Measurements from ENCODE around the gene PLXND1.

Gene PLXND1

GRCh38 chr3:129514110-129514509 lies 92.4 kb downstream of the PLXND1 start:
- no peak for DNase-seq (ENCODE audit: low read depth, low spot score)
- no peak overlapping the region for H3K4me3 ChIP-seq (ENCODE audit: low read depth, low read length)
- no peak for TF ChIP-seq CTCF (IDR thresholded peaks at IDR 0.05; ENCODE audit: low read depth, low read length)
- in situ Hi-C loops (cut with HindIII; ENCODE audit: low sequenced_read_pairs), result no loop called here

- in situ Hi-C loops (cut with HindIII; ENCODE audit: low sequenced_read_pairs), result no loop called here
These were observed 92.8 kb downstream of the PLXND1 start for GRCh38 chr3:129513705-129514104.

GRCh38 chr3:129512595-129512994 lies 93.9 kb downstream of the PLXND1 start:
- in situ Hi-C loops (cut with HindIII; ENCODE audit: low sequenced_read_pairs), result no loop called here
- no peak for TF ChIP-seq CTCF (IDR thresholded peaks at IDR 0.05; ENCODE audit: low read depth, low read length)

More at GRCh38 chr3:129513705-129514104, 92.8 kb downstream of the PLXND1 start:
- no peak for TF ChIP-seq CTCF (IDR thresholded peaks at IDR 0.05; ENCODE audit: low read depth, low read length)
- no peak for DNase-seq (ENCODE audit: low read depth, low spot score)
- H3K4me3 ChIP-seq (ENCODE audit: low read depth, low read length), result no peak overlapping the region

GRCh38 chr3:129507181-129507831 lies 99.2 kb downstream of the PLXND1 start:
- no peak for DNase-seq (ENCODE audit: low read depth, low spot score)
- TF ChIP-seq CTCF (IDR thresholded peaks at IDR 0.05; ENCODE audit: low read depth, low read length), result no peak
- in situ Hi-C loops (cut with HindIII; ENCODE audit: low sequenced_read_pairs), result no loop called here
- no peak overlapping the region for H3K4me3 ChIP-seq (ENCODE audit: low read depth, low read length)

More at GRCh38 chr3:129512595-129512994, 93.9 kb downstream of the PLXND1 start:
- H3K4me3 ChIP-seq (ENCODE audit: low read depth, low read length), result no peak overlapping the region
- no peak for DNase-seq (ENCODE audit: low read depth, low spot score)

GRCh38 chr3:129506231-129506742 lies 100.2 kb downstream of the PLXND1 start:
- no peak for TF ChIP-seq CTCF (IDR thresholded peaks at IDR 0.05; ENCODE audit: low read depth, low read length)
- DNase-seq (ENCODE audit: low read depth, low spot score), result no peak
- in situ Hi-C loops (cut with HindIII; ENCODE audit: low sequenced_read_pairs), result no loop called here
- H3K4me3 ChIP-seq (ENCODE audit: low read depth, low read length), result no peak overlapping the region

- DNase-seq (ENCODE audit: low read depth, low spot score), result no peak
- no peak for TF ChIP-seq CTCF (IDR thresholded peaks at IDR 0.05; ENCODE audit: low read depth, low read length)
- in situ Hi-C loops (cut with HindIII; ENCODE audit: low sequenced_read_pairs), result no loop called here
- H3K4me3 ChIP-seq (ENCODE audit: low read depth, low read length), result no peak overlapping the region
These were observed 101.1 kb downstream of the PLXND1 start for GRCh38 chr3:129505341-129505740.

Measured in astrocyte of the spinal cord (primary cell).